Stimulated activated CD4-positive, alpha-beta T cell treated with anti-CD3 and anti-CD28 coated beads, Interleukin-4, amount 100 ng/mL, for 24 hours (primary cell): ENCODE data around the gene VAT1L.
A peak's percentile ranks its signal among the peaks of the same experiment; 100 is the strongest.

Experiments
- DNase-seq: peaks from one replicate; pipeline ENCODE4 v3.0.0-alpha.2; 2020

VAT1L gene

GRCh38 chr16:78002915-78003538, 214.7 kb downstream of the VAT1L start:
- peak; percentile 74 for DNase-seq

- no peak for DNase-seq
Measured at GRCh38 chr16:78004517-78004916, 216.2 kb downstream of the VAT1L start.

- DNase-seq: no peak
Measured at GRCh38 chr16:78005881-78006280, 217.5 kb downstream of the VAT1L start.

- DNase-seq: no peak
Measured at GRCh38 chr16:78007121-78007520, 218.8 kb downstream of the VAT1L start.

- no peak for DNase-seq
Measured at GRCh38 chr16:78022347-78023060, 234.1 kb downstream of the VAT1L start, which contains the start of gene CLEC3A. CLEC3A (plus strand) TSS chr16:78022548; CDS start chr16:78022627, 79 bp downstream.

GRCh38 chr16:78024159-78024558, 235.8 kb downstream of the VAT1L start:
- DNase-seq: no peak

- DNase-seq: no peak
Measured at GRCh38 chr16:78025631-78026030, 237.3 kb downstream of the VAT1L start.

GRCh38 chr16:78028018-78028417, 239.7 kb downstream of the VAT1L start:
- no peak for DNase-seq
